B cell (primary cell): ENCODE data around the gene HJURP.

Source experiments
- EZH2 ChIP-seq: IDR thresholded peaks from 2 replicates; pipeline ENCODE4 v1.6.1; 2012; ENCODE audit warnings: borderline replicate concordance, low read depth, mild to moderate bottlenecking, moderate library complexity, low read length; ENCODE audit not compliant: insufficient read depth, poor library complexity, severe bottlenecking
- TF ChIP-seq, protein P1 (sequence below): fragments of 200-600 bp; IDR thresholded peaks from one replicate; pipeline ENCODE4 v1.8.0; 2022; ENCODE audit warnings: antibody characterized with exemption, mild to moderate bottlenecking

DNA sequence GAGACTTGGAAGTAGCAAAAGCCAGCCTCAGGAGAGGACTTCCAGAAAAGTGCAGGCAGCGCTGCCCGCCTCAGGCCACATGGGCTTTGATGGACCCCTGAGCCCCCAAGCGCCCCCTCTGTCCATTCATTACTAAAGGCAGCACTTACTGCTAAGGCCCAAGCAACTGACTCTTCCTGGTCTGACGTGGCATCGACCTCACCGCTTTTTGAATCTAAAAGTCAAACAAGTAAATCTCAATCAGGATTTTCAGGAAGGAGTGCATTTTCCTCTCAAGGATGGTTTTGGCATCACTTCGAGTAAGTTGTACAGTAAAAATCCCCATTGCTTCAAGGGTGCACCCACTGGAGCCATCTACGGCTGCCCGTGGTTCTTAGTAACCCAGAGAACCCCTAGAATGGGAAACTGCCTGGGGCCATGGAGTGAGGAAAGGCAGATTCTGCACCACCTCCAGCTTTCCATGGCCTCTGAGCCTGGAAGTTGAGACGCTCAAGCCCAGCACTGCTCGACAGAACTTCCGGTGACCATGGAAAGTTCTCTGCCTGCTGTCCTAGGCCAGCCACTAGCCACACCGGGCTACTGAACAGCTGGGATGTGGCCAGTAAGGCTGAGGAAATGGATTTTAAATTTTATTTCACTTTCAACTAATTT is 7.0 kb downstream of the HJURP start:
- TF ChIP-seq EZH2 = no peak
- TF ChIP-seq, protein P1, sequence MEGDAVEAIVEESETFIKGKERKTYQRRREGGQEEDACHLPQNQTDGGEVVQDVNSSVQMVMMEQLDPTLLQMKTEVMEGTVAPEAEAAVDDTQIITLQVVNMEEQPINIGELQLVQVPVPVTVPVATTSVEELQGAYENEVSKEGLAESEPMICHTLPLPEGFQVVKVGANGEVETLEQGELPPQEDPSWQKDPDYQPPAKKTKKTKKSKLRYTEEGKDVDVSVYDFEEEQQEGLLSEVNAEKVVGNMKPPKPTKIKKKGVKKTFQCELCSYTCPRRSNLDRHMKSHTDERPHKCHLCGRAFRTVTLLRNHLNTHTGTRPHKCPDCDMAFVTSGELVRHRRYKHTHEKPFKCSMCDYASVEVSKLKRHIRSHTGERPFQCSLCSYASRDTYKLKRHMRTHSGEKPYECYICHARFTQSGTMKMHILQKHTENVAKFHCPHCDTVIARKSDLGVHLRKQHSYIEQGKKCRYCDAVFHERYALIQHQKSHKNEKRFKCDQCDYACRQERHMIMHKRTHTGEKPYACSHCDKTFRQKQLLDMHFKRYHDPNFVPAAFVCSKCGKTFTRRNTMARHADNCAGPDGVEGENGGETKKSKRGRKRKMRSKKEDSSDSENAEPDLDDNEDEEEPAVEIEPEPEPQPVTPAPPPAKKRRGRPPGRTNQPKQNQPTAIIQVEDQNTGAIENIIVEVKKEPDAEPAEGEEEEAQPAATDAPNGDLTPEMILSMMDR = no peak
